Subcutaneous abdominal adipose tissue (tissue), 5 donors: ENCODE measurements around the gene PIEZO1.
"Not testable (repeated sequence)": the region's sequence is repeated elsewhere in the genome, so short reads cannot be mapped to it uniquely, and the experiment has no call there.

Experiments
- H3K27ac ChIP-seq: one replicate; pipeline ENCODE4 v1.7.0; 2013; ENCODE audit warnings: low read depth, mild to moderate bottlenecking, inconsistent platforms, low read length, moderate library complexity
- H3K27me3 ChIP-seq, 5 donors: one replicate each; pipeline ENCODE4 v1.7.0; 2013; ENCODE audit warnings: low read length in 5 of 5, inconsistent platforms in 1 of 5; ENCODE audit not compliant: control insufficient read depth in 5 of 5, insufficient read depth in 4 of 5
- H3K36me3 ChIP-seq, 5 donors: one replicate each; pipeline ENCODE4 v1.7.0; 2013; ENCODE audit warnings: low read length in 5 of 5; ENCODE audit not compliant: control insufficient read depth in 5 of 5, insufficient read depth in 5 of 5
- H3K4me1 ChIP-seq, 5 donors: one replicate each; pipeline ENCODE4 v1.7.0; 2013; ENCODE audit warnings: low read length in 5 of 5, mild to moderate bottlenecking in 3 of 5, moderate library complexity in 1 of 5; ENCODE audit not compliant: control insufficient read depth in 5 of 5, insufficient read depth in 5 of 5
- H3K4me3 ChIP-seq, 5 donors: one replicate each; pipeline ENCODE4 v1.7.0; 2013; ENCODE audit warnings: low read length in 5 of 5, low read depth in 1 of 5
- H3K9ac ChIP-seq, 5 donors: one replicate each; pipeline ENCODE4 v1.7.0; 2013; ENCODE audit warnings: low read length in 5 of 5, mild to moderate bottlenecking in 4 of 5, moderate library complexity in 3 of 5
- H3K9me3 ChIP-seq, 5 donors: one replicate each; pipeline ENCODE4 v1.7.0; 2013; ENCODE audit warnings: low read length in 5 of 5; ENCODE audit not compliant: control insufficient read depth in 5 of 5
- donor health status: healthy.
- donor health status: healthy.
- donor health status: healthy.
- donor health status: healthy.
- donor health status: healthy.

Gene PIEZO1

GRCh38 chr16:88826070-88826840 lies 41.2 kb upstream of the PIEZO1 start:
- H3K4me1 ChIP-seq = peaks cover 0 to 2% (median 0%) of the 10 kb centered on the region in 5 donors
- H3K9ac ChIP-seq = no peak overlapping the region
- H3K27me3 ChIP-seq = no peaks in the 10 kb centered on the region
- H3K27ac ChIP-seq = no peak overlapping the region
- peaks cover 0 to 69% (median 44%) of the 10 kb centered on the region in 5 donors for H3K36me3 ChIP-seq
- H3K9me3 ChIP-seq = no peaks in the 10 kb centered on the region
- H3K4me3 ChIP-seq = no peak overlapping the region

- H3K36me3 ChIP-seq = peaks cover 0 to 71% (median 47%) of the 10 kb centered on the region in 5 donors
- no peak overlapping the region for H3K27ac ChIP-seq
- H3K9ac ChIP-seq = no peak overlapping the region
- no peaks in the 10 kb centered on the region for H3K9me3 ChIP-seq
- no peaks in the 10 kb centered on the region for H3K27me3 ChIP-seq
- no peak overlapping the region for H3K4me3 ChIP-seq
- peaks cover 0 to 2% (median 0%) of the 10 kb centered on the region in 5 donors for H3K4me1 ChIP-seq
Observed at GRCh38 chr16:88825146-88825545, 40.1 kb upstream of the PIEZO1 start.

GRCh38 chr16:88824256-88825077 lies 39.4 kb upstream of the PIEZO1 start:
- peaks cover 0 to 68% (median 44%) of the 10 kb centered on the region in 5 donors for H3K36me3 ChIP-seq

GRCh38 chr16:88823646-88824045 lies 38.6 kb upstream of the PIEZO1 start:
- H3K27ac ChIP-seq, H3K9ac ChIP-seq, H3K4me3 ChIP-seq, H3K9me3 ChIP-seq, H3K27me3 ChIP-seq, H3K4me1 ChIP-seq: not testable (repeated sequence)
- peaks cover 0 to 65% (median 39%) of the 10 kb centered on the region in 5 donors for H3K36me3 ChIP-seq

More at GRCh38 chr16:88824256-88825077, 39.4 kb upstream of the PIEZO1 start:
- Histone ChIP-seq H3K9ac (no peak overlapping the region), H3K27me3 (no peaks in the 10 kb centered on the region), H3K27ac (no peak overlapping the region), H3K9me3 (no peaks in the 10 kb centered on the region), H3K4me3 (no peak overlapping the region), H3K4me1 (peaks cover 0 to 2% (median 0%) of the 10 kb centered on the region in 5 donors)

- peaks cover 0 to 2% (median 0%) of the 10 kb centered on the region in 5 donors for H3K4me1 ChIP-seq
- H3K9me3 ChIP-seq = no peaks in the 10 kb centered on the region
- H3K27me3 ChIP-seq = no peaks in the 10 kb centered on the region
- no peak overlapping the region for H3K4me3 ChIP-seq
- no peak overlapping the region for H3K27ac ChIP-seq
- no peak overlapping the region for H3K9ac ChIP-seq
- peaks cover 0 to 56% (median 31%) of the 10 kb centered on the region in 5 donors for H3K36me3 ChIP-seq
Observed at GRCh38 chr16:88822281-88823040, 37.4 kb upstream of the PIEZO1 start.

GRCh38 chr16:88821168-88821850 lies 36.3 kb upstream of the PIEZO1 start:
- H3K9me3 ChIP-seq = no peaks in the 10 kb centered on the region
- peaks cover 0 to 46% (median 31%) of the 10 kb centered on the region in 5 donors for H3K36me3 ChIP-seq
- no peaks in the 10 kb centered on the region for H3K27me3 ChIP-seq
- H3K4me3 ChIP-seq = no peak overlapping the region
- no peak overlapping the region for H3K27ac ChIP-seq
- no peak overlapping the region for H3K9ac ChIP-seq
- H3K4me1 ChIP-seq = peaks cover 0 to 2% (median 0%) of the 10 kb centered on the region in 5 donors

GRCh38 chr16:88820385-88821025 lies 35.5 kb upstream of the PIEZO1 start:
- H3K27ac ChIP-seq = no peak overlapping the region
- no peak overlapping the region for H3K9ac ChIP-seq
- no peaks in the 10 kb centered on the region for H3K27me3 ChIP-seq
- no peaks in the 10 kb centered on the region for H3K9me3 ChIP-seq
- H3K36me3 ChIP-seq = peaks cover 0 to 41% (median 27%) of the 10 kb centered on the region in 5 donors
- H3K4me1 ChIP-seq = peaks cover 0 to 2% (median 0%) of the 10 kb centered on the region in 5 donors
- H3K4me3 ChIP-seq = no peak overlapping the region

- H3K27me3 ChIP-seq = no peaks in the 10 kb centered on the region
- peaks cover 0 to 36% (median 19%) of the 10 kb centered on the region in 5 donors for H3K36me3 ChIP-seq
- H3K4me1 ChIP-seq = peaks cover 0 to 2% (median 0%) of the 10 kb centered on the region in 5 donors
- no peaks in the 10 kb centered on the region for H3K9me3 ChIP-seq
- no peak overlapping the region for H3K9ac ChIP-seq
- H3K27ac ChIP-seq = no peak overlapping the region
- H3K4me3 ChIP-seq = no peak overlapping the region
Observed at GRCh38 chr16:88819126-88819525, 34.1 kb upstream of the PIEZO1 start.

- H3K27me3 ChIP-seq = no peaks in the 10 kb centered on the region
- no peak overlapping the region for H3K27ac ChIP-seq
- peaks cover 0 to 2% (median 0%) of the 10 kb centered on the region in 5 donors for H3K4me1 ChIP-seq
- peaks cover 0 to 31% (median 19%) of the 10 kb centered on the region in 5 donors for H3K36me3 ChIP-seq
- no peak overlapping the region for H3K4me3 ChIP-seq
- H3K9me3 ChIP-seq = no peaks in the 10 kb centered on the region
- no peak overlapping the region for H3K9ac ChIP-seq
Observed at GRCh38 chr16:88818575-88818874, 33.5 kb upstream of the PIEZO1 start.
